ENCODE results near the gene MORN1.

Gene MORN1

DNA sequence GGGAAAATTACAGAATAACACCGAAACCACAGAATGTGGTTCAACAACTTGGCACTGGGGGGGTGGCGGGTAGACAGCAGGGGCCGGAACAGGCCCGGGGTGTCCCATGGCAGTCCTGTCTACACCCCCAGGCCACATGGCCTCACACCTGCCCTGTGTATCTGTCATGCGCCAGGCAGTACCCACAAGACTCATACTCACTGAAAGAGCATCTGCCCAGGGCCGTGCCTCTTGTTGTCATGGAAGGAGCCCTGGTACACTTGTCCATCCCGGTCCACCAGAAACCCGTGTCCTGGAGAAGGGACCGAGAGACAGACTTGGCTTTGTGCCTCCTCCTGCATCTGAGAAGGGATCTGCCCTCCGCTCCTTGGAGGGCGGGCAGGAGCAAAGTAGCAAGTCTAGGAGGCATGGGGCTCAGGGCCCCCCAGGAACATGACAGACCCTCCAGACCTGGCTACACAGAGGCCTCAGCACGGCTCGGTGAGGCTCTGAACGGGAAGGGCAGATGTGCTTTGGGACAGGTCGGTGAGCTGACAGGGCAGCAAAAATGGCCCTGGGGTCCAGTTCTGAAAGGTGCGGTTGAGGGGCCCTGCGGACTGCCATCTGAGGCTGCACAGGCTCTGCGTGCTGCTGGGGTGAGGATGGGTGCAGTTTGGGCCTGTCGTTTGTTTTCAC, 5.6 kb downstream of the MORN1 start:
- Histone ChIP-seq H3K27ac (replicated peaks) (no peak overlapping the region), H3K4me3 (replicated peaks; ENCODE audit: insufficient read depth, low read length) (no peak overlapping the region), H3K27me3 (ENCODE audit: insufficient read depth, poor library complexity, severe bottlenecking) (no peaks in the 10 kb centered on the region)
- TF ChIP-seq, protein P1, sequence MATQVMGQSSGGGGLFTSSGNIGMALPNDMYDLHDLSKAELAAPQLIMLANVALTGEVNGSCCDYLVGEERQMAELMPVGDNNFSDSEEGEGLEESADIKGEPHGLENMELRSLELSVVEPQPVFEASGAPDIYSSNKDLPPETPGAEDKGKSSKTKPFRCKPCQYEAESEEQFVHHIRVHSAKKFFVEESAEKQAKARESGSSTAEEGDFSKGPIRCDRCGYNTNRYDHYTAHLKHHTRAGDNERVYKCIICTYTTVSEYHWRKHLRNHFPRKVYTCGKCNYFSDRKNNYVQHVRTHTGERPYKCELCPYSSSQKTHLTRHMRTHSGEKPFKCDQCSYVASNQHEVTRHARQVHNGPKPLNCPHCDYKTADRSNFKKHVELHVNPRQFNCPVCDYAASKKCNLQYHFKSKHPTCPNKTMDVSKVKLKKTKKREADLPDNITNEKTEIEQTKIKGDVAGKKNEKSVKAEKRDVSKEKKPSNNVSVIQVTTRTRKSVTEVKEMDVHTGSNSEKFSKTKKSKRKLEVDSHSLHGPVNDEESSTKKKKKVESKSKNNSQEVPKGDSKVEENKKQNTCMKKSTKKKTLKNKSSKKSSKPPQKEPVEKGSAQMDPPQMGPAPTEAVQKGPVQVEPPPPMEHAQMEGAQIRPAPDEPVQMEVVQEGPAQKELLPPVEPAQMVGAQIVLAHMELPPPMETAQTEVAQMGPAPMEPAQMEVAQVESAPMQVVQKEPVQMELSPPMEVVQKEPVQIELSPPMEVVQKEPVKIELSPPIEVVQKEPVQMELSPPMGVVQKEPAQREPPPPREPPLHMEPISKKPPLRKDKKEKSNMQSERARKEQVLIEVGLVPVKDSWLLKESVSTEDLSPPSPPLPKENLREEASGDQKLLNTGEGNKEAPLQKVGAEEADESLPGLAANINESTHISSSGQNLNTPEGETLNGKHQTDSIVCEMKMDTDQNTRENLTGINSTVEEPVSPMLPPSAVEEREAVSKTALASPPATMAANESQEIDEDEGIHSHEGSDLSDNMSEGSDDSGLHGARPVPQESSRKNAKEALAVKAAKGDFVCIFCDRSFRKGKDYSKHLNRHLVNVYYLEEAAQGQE (IDR thresholded peaks at IDR 0.05; ENCODE audit: insufficient replicate concordance, low read depth): no peak
- no peak for TF ChIP-seq CTCF (IDR thresholded peaks at IDR 0.05; ENCODE audit: insufficient read depth, low read length)
- TF ChIP-seq SPI1 (IDR thresholded peaks at IDR 0.05; ENCODE audit: borderline replicate concordance, low read depth): no peak
- TF ChIP-seq POLR2AphosphoS5 (IDR thresholded peaks at IDR 0.05; ENCODE audit: low read depth): no peak
- TF ChIP-seq GABPA (IDR thresholded peaks at IDR 0.05; ENCODE audit: low read depth): no peak
- DNase-seq (ENCODE audit: low read depth in 1 of 2, low spot score in 1 of 2): no peak

DNA sequence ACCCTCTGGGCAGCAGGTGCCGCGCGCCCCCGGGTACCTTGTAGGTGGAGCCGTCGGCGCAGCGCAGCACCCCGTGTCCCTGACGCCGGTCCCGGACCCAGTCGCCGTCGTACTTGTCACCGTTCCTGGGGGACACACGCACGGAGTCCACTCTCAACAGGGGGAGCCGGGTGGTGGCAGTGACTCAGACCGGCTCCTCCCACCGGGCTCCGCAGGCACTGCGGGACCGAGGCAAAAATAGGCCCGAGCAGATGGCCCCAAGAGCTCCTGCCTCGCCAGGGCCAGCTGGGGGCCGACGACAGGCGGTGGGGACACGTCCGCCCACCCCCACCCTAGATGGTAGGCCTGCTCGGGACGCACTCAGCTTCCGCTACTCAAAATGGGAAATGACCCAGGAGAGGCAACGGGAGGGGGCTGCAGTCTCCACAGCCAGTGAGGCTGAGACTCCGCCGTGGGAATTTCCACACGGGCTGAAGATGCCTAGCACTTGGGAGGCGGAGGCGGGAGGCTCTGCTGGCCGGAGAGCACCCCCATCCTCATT, 6.3 kb downstream of the MORN1 start:
- Histone ChIP-seq H3K4me3 (replicated peaks; ENCODE audit: insufficient read depth, low read length) (no peak overlapping the region), H3K27ac (replicated peaks) (no peak overlapping the region), H3K27me3 (ENCODE audit: insufficient read depth, poor library complexity, severe bottlenecking) (no peaks in the 10 kb centered on the region)
- TF ChIP-seq, protein P1 (IDR thresholded peaks at IDR 0.05; ENCODE audit: insufficient replicate concordance, low read depth): no peak
- no peak for TF ChIP-seq POLR2AphosphoS5 (IDR thresholded peaks at IDR 0.05; ENCODE audit: low read depth)
- TF ChIP-seq SPI1 (IDR thresholded peaks at IDR 0.05; ENCODE audit: borderline replicate concordance, low read depth): no peak
- TF ChIP-seq CTCF (IDR thresholded peaks at IDR 0.05; ENCODE audit: insufficient read depth, low read length): no peak
- no peak for TF ChIP-seq GABPA (IDR thresholded peaks at IDR 0.05; ENCODE audit: low read depth)
- DNase-seq (ENCODE audit: low read depth in 1 of 2, low spot score in 1 of 2): no peak

- no peak for TF ChIP-seq SPI1 (IDR thresholded peaks at IDR 0.05; ENCODE audit: borderline replicate concordance, low read depth)
- no peak for TF ChIP-seq GABPA (IDR thresholded peaks at IDR 0.05; ENCODE audit: low read depth)
- no peak for TF ChIP-seq POLR2AphosphoS5 (IDR thresholded peaks at IDR 0.05; ENCODE audit: low read depth)
- TF ChIP-seq, protein P1 (IDR thresholded peaks at IDR 0.05; ENCODE audit: insufficient replicate concordance, low read depth): no peak
- no peak for TF ChIP-seq CTCF (IDR thresholded peaks at IDR 0.05; ENCODE audit: insufficient read depth, low read length)
- H3K27me3 ChIP-seq (ENCODE audit: insufficient read depth, poor library complexity, severe bottlenecking): no peaks in the 10 kb centered on the region
- H3K27ac ChIP-seq (replicated peaks): no peak overlapping the region
- H3K4me3 ChIP-seq (replicated peaks; ENCODE audit: insufficient read depth, low read length): no peak overlapping the region
- DNase-seq (ENCODE audit: low read depth in 1 of 2, low spot score in 1 of 2): no peak
These were observed 7.1 kb downstream of the MORN1 start for GRCh38 chr1:2384130-2384860.

Data from HL-60 (cell line).